Endothelial cell (in vitro differentiated cells): ENCODE data around the gene DNAH10. TPM values are rescaled to one million over a fixed set of nuclear protein-coding genes. Genes with fewer than 3 reads are reported as not detected.

Experiments used
- DNase-seq: peaks from one replicate; pipeline ENCODE4 v3.0.0; 2021; ENCODE audit warnings: low spot score
- H3K27ac Mint-ChIP-seq: one replicate; pipeline ENCODE4 v1.8.0; 2021; ENCODE audit warnings: mixed read lengths, inconsistent platforms; ENCODE audit not compliant: unreplicated experiment
- H3K27me3 Mint-ChIP-seq: one replicate; pipeline ENCODE4 v1.8.0; 2021; ENCODE audit warnings: mild to moderate bottlenecking, moderate library complexity, mixed read lengths, inconsistent platforms; ENCODE audit not compliant: unreplicated experiment
- H3K36me3 Mint-ChIP-seq: one replicate; pipeline ENCODE4 v1.8.0; 2021; ENCODE audit warnings: mild to moderate bottlenecking, low read depth, mixed read lengths, inconsistent platforms; ENCODE audit not compliant: unreplicated experiment
- H3K4me1 Mint-ChIP-seq: one replicate; pipeline ENCODE4 v1.8.0; 2021; ENCODE audit warnings: mild to moderate bottlenecking, mixed read lengths, inconsistent platforms; ENCODE audit not compliant: unreplicated experiment
- H3K4me3 Mint-ChIP-seq: one replicate; pipeline ENCODE4 v1.8.0; 2021; ENCODE audit warnings: mild to moderate bottlenecking, mixed read lengths, inconsistent platforms; ENCODE audit not compliant: unreplicated experiment
- H3K9me3 Mint-ChIP-seq: one replicate; pipeline ENCODE4 v1.8.0; 2021; ENCODE audit warnings: mixed read lengths, inconsistent platforms; ENCODE audit not compliant: unreplicated experiment
- CTCF ChIP-seq: fragments of 200-600 bp; sonication (generic); IDR thresholded peaks from one replicate; pipeline ENCODE4 v1.5.0; 2021; ENCODE audit warnings: antibody characterized with exemption; ENCODE audit not compliant: unreplicated experiment
- total RNA-seq: library from RNA; stranded (reverse); fragmentation: NEBNext Ultra II Directional; extraction: Animal tissue kit (Norgen Biotek cat#: 25700); gene quantifications from one replicate; pipeline ENCODE4 v1.2.1, GENCODE V29; 2021; ENCODE audit not compliant: unreplicated experiment

The DNAH10 gene
- total RNA-seq, 1 donor from 2014 or later: 1.2 TPM

DNA sequence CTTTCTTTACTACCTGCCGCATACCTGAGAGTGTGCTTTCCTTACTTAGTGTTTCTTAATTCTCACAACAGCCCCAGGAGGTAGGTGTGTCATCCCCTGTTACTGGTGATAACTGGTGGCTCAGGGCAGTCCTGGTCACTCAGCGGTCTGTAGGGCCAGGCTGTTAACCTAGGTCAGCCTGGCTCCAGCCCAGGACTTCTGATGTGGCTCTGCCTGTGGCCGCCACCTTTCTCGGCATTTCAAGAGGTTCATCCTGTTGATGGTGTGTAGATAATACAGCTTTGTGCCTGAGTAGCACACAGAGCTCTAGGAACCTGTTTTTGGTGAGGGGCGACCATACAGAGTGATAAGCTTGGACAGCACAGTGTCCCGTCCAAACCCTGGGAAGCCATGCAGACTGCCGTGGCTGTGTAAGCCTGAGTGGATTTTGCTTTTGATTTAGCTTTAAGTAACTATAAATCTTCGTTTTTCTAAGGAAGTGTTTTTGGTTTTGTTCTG, 11.9 kb upstream of the DNAH10 start:
- Mint-ChIP-seq H3K9me3 (no peaks in the 10 kb centered on the region), H3K27me3 (no peaks in the 10 kb centered on the region), H3K4me1 (no peaks in the 10 kb centered on the region), H3K36me3 (peaks cover 43% of the 10 kb centered on the region), H3K4me3 (no peak overlapping the region), H3K27ac (no peak overlapping the region)
- DNase-seq: no peak
- no peak for TF ChIP-seq CTCF

DNA sequence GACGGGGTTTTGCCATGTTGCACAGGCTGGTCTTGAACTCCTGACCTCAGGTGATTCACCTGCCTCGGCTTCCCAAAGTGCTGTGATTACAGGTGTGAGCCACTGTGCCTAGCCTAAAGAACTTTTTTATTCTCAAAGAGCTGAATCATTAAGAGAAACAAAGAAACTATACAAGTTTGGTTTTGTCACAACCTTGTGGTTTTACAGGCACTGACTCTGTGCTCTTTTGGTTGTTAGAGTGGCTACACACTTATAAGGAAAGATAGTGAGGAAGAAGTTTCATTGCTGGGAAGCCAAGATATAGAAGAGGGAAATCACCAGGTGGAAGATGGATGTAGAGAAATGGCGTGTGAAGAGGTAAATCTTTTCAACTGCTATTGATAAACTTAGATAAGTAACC, 10.1 kb upstream of the DNAH10 start:
- DNase-seq: no peak
- H3K4me3 Mint-ChIP-seq: no peak overlapping the region
- H3K4me1 Mint-ChIP-seq: no peaks in the 10 kb centered on the region
- H3K9me3 Mint-ChIP-seq: no peaks in the 10 kb centered on the region
- H3K36me3 Mint-ChIP-seq: peaks cover 44% of the 10 kb centered on the region
- no peak overlapping the region for H3K27ac Mint-ChIP-seq
- no peak for TF ChIP-seq CTCF
- H3K27me3 Mint-ChIP-seq: no peaks in the 10 kb centered on the region

GRCh38 chr12:123754041-123754772, 7.9 kb upstream of the DNAH10 start:
- no peaks in the 10 kb centered on the region for H3K9me3 Mint-ChIP-seq
- TF ChIP-seq CTCF: no peak
- H3K36me3 Mint-ChIP-seq: peaks cover 33% of the 10 kb centered on the region
- H3K27ac Mint-ChIP-seq: no peak overlapping the region
- peaks cover 2% of the 10 kb centered on the region for H3K27me3 Mint-ChIP-seq
- no peaks in the 10 kb centered on the region for H3K4me1 Mint-ChIP-seq
- no peak overlapping the region for H3K4me3 Mint-ChIP-seq
- DNase-seq: no peak

- no peak for TF ChIP-seq CTCF
- H3K4me3 Mint-ChIP-seq: no peak overlapping the region
- peaks cover 2% of the 10 kb centered on the region for H3K27me3 Mint-ChIP-seq
- H3K27ac Mint-ChIP-seq: no peak overlapping the region
- peaks cover 21% of the 10 kb centered on the region for H3K36me3 Mint-ChIP-seq
- no peaks in the 10 kb centered on the region for H3K9me3 Mint-ChIP-seq
- DNase-seq: no peak
- peaks cover 4% of the 10 kb centered on the region for H3K4me1 Mint-ChIP-seq
Observed at GRCh38 chr12:123757561-123757960, 4.5 kb upstream of the DNAH10 start.

- H3K36me3 Mint-ChIP-seq: peaks cover 8% of the 10 kb centered on the region
- DNase-seq: no peak
- H3K27me3 Mint-ChIP-seq: peaks cover 3% of the 10 kb centered on the region
- H3K4me1 Mint-ChIP-seq: peaks cover 4% of the 10 kb centered on the region
- H3K27ac Mint-ChIP-seq: no peak overlapping the region
- TF ChIP-seq CTCF: no peak
- no peaks in the 10 kb centered on the region for H3K9me3 Mint-ChIP-seq
- no peak overlapping the region for H3K4me3 Mint-ChIP-seq
Observed at GRCh38 chr12:123760267-123760938, 1.7 kb upstream of the DNAH10 start.
